Gastroesophageal sphincter (tissue), 3 donors: ENCODE measurements around the gene NTN5.

Experiments used
- POLR2A ChIP-seq, 2 donors: fragments of 450-650 bp; IDR thresholded peaks; one replicate each; pipeline ENCODE4 v1.6.1; 2017; ENCODE audit warnings: antibody characterized with exemption in 2 of 2, mild to moderate bottlenecking in 2 of 2, moderate library complexity in 1 of 2
- POLR2AphosphoS5 ChIP-seq: sonication (generic); formaldehyde crosslinking; IDR thresholded peaks from one replicate; pipeline ENCODE4 v1.6.1; 2017; ENCODE audit warnings: antibody characterized with exemption
- TF ChIP-seq, protein P1 (sequence below), 4 experiments: fragments of 200-600 bp in 2 of 4; fragments of 450-650 bp in 2 of 4; sonication (generic) in 1 of 4; IDR thresholded peaks; one replicate each; pipeline ENCODE4 v1.5.1; 2017 to 2019; ENCODE audit warnings: antibody characterized with exemption in 4 of 4, mild to moderate bottlenecking in 2 of 4, moderate library complexity in 2 of 4

DNA sequence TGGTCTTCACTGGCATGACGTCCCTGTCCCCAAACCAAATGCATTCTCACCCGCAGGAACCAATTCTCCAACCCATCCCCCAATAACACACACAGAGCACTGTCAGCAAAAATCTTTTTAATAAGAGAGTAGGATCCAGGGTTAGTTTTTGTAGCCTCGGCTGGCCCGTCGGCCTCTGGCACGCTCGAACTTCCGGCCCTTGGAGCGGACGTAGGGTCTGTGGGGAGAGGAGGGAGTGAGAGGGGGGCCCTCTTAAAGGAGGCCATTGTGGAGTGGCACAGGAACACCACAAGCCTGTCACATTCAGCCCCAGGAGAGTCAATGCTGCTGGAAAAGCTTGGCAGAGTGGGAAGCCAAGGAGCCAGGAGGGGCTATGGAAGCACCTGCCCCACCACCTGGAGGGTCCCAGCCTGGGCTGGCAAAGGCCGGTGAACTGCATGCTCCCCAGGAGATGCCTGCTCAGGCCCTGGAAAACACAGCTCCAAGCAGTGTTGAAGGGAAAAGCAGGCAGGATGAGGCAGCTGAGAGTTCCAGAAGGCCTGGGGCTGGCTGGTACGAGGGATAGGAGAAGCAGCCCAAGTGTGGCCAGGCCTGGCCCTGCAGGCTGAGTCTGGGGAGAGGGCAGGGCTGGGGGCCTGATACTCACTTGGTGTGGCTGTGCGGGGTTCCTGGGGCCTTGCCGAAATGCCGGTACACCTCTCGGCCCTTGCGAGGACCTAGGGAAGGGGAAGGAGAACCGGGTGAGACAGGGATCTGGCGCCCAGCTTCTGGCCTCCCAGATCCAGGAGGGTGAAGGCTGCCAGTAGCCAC, 57.4 kb downstream of the NTN5 start:
- TF ChIP-seq POLR2AphosphoS5 (no peak), POLR2A (IDR thresholded peaks at IDR 0.05) (no peak)
- TF ChIP-seq, protein P1, sequence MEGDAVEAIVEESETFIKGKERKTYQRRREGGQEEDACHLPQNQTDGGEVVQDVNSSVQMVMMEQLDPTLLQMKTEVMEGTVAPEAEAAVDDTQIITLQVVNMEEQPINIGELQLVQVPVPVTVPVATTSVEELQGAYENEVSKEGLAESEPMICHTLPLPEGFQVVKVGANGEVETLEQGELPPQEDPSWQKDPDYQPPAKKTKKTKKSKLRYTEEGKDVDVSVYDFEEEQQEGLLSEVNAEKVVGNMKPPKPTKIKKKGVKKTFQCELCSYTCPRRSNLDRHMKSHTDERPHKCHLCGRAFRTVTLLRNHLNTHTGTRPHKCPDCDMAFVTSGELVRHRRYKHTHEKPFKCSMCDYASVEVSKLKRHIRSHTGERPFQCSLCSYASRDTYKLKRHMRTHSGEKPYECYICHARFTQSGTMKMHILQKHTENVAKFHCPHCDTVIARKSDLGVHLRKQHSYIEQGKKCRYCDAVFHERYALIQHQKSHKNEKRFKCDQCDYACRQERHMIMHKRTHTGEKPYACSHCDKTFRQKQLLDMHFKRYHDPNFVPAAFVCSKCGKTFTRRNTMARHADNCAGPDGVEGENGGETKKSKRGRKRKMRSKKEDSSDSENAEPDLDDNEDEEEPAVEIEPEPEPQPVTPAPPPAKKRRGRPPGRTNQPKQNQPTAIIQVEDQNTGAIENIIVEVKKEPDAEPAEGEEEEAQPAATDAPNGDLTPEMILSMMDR (IDR thresholded peaks at IDR 0.05) = no peak
